A673 (cell line): ENCODE results near the gene PRSS27. TPM values are rescaled to one million over a fixed set of nuclear protein-coding genes. Genes with fewer than 3 reads are reported as not detected.

Experiments used
- BruUV-seq: library from RNA; stranded (reverse); fragments of 400-500 nt; replicated peaks from 2 replicates; lab custom pipeline; 2021; lab: Mats Ljungman, UMichigan
- CTCF ChIA-PET: fragments of 300-600 bp; sonication (Branson Sonifier 250); formaldehyde crosslinking; loops from one replicate; lab custom pipeline; 2022; ENCODE audit warnings: antibody characterized with exemption; lab: Charles Lee
- POLR2A ChIA-PET: fragments of 300-600 bp; sonication (Branson Sonifier 250); formaldehyde crosslinking; loops from one replicate; lab custom pipeline; 2022; ENCODE audit warnings: antibody characterized with exemption; ENCODE audit not compliant: low non-redundant PET; lab: Charles Lee
- DNase-seq: peaks from one replicate; pipeline ENCODE4 v3.0.0-alpha.2; 2015; ENCODE audit warnings: low spot score
- H3K27ac ChIP-seq: fragments of 200-600 bp; sonication (generic); 2 replicates; pipeline ENCODE4 v1.5.1; 2016; ENCODE audit warnings: mixed run types, low read depth, mild to moderate bottlenecking, mixed read lengths, antibody characterized with exemption, low read length; ENCODE audit not compliant: poor library complexity, severe bottlenecking
- H3K27me3 ChIP-seq: fragments of 200-600 bp; sonication (generic); replicated peaks from 2 replicates; pipeline ENCODE4 v1.6.1; 2017; ENCODE audit warnings: mixed run types, low read depth, mild to moderate bottlenecking, mixed read lengths, antibody characterized with exemption, low read length; ENCODE audit not compliant: insufficient read depth, poor library complexity
- H3K36me3 ChIP-seq: fragments of 200-600 bp; sonication (generic); 2 replicates; pipeline ENCODE4 v1.6.1; 2016; ENCODE audit warnings: mixed run types, mild to moderate bottlenecking, mixed read lengths, antibody characterized with exemption, low read length; ENCODE audit not compliant: insufficient read depth, poor library complexity, severe bottlenecking
- H3K4me1 ChIP-seq: fragments of 200-600 bp; sonication (generic); 2 replicates; pipeline ENCODE4 v1.6.1; 2017; ENCODE audit warnings: mixed run types, mild to moderate bottlenecking, mixed read lengths, antibody characterized with exemption, low read length; ENCODE audit not compliant: insufficient read depth, poor library complexity, severe bottlenecking
- H3K4me3 ChIP-seq: fragments of 200-600 bp; sonication (generic); 2 replicates; pipeline ENCODE4 v1.5.1; 2016; ENCODE audit warnings: low read depth, mixed run types, mild to moderate bottlenecking, mixed read lengths, low read length; ENCODE audit not compliant: poor library complexity, severe bottlenecking
- H3K9me3 ChIP-seq: fragments of 200-600 bp; sonication (generic); 2 replicates; pipeline ENCODE4 v1.6.1; 2016; ENCODE audit warnings: mixed run types, low read depth, mild to moderate bottlenecking, mixed read lengths, antibody characterized with exemption, low read length; ENCODE audit not compliant: poor library complexity, severe bottlenecking
- CTCF ChIP-seq: fragments of 300-800, 200-600 bp; sonication (generic); conservative IDR thresholded peaks from 2 replicates; pipeline ENCODE4 v1.5.1; 2017; ENCODE audit warnings: low read depth, mild to moderate bottlenecking, antibody characterized with exemption, low read length, moderate library complexity, mixed read lengths
- EZH2 ChIP-seq: fragments of 200-600 bp; sonication (generic); IDR thresholded peaks from 2 replicates; pipeline ENCODE4 v1.6.1; 2017; ENCODE audit warnings: borderline replicate concordance, low read depth, mild to moderate bottlenecking, mixed read lengths, antibody characterized with exemption, low read length; ENCODE audit not compliant: poor library complexity, severe bottlenecking
- intact Hi-C: fragments of 100-400 bp; cut with micrococcal nuclease; formaldehyde crosslinking; loops from one replicate; pipeline ENCODE4 v1.10.0; 2022; ENCODE audit not compliant: unreplicated experiment
- total RNA-seq: library from RNA; stranded (reverse); gene quantifications from 2 replicates; pipeline ENCODE4 v1.2.3, GENCODE V29; 2021

Gene PRSS27
- total RNA-seq, 1 experiment from 2014 or later: 1.3 TPM

- H3K4me1 ChIP-seq: no peaks in the 10 kb centered on the region
- ChIA-PET POLR2A (no interaction called here), CTCF (no interaction called here)
- BruUV-seq: no TSS peak
- H3K27ac ChIP-seq: no peak overlapping the region
- H3K4me3 ChIP-seq: no peak overlapping the region
- peaks cover 14% of the 10 kb centered on the region for H3K36me3 ChIP-seq
- no peaks in the 10 kb centered on the region for H3K9me3 ChIP-seq
- no peak for DNase-seq
- TF ChIP-seq EZH2 (no peak), CTCF (no peak)
- H3K27me3 ChIP-seq: no peaks in the 10 kb centered on the region
- intact Hi-C loops: no loop called here
These were observed 9.9 kb downstream of the PRSS27 start for GRCh38 chr16:2710021-2710710.

DNA sequence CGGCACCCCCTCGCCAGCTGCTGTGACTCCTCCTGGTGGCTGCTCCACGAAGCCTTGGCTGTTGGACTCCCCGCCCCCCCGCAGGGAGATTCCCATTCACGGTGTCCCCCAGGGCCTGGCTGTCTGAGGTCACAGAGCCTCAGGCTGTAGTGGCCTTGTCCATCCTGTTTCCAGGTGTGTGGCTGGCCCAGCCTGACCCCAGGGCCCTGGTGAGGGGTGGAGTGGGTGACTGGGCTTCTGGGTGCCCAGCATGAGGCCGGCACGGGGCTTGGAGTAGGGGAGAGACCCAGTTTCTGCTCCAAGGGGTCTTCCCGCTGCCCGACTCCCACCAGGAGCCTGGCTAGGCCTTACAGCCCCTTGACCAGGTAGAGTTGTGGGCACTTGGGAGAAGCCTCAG is 10.4 kb downstream of the PRSS27 start:
- Histone ChIP-seq H3K36me3 (peaks cover 14% of the 10 kb centered on the region), H3K27me3 (no peaks in the 10 kb centered on the region), H3K4me1 (no peaks in the 10 kb centered on the region), H3K9me3 (no peaks in the 10 kb centered on the region), H3K4me3 (no peak overlapping the region), H3K27ac (no peak overlapping the region)
- TF ChIP-seq EZH2 (no peak), CTCF (no peak)
- no peak for DNase-seq
- ChIA-PET POLR2A (interaction anchor here (0.7 kb wide), 1 partner anchor 610 kb away, joined by 4 read pairs; no protein-coding TSS in a partner anchor), CTCF (no interaction called here)
- intact Hi-C loops: no loop called here
- no TSS peak for BruUV-seq

DNA sequence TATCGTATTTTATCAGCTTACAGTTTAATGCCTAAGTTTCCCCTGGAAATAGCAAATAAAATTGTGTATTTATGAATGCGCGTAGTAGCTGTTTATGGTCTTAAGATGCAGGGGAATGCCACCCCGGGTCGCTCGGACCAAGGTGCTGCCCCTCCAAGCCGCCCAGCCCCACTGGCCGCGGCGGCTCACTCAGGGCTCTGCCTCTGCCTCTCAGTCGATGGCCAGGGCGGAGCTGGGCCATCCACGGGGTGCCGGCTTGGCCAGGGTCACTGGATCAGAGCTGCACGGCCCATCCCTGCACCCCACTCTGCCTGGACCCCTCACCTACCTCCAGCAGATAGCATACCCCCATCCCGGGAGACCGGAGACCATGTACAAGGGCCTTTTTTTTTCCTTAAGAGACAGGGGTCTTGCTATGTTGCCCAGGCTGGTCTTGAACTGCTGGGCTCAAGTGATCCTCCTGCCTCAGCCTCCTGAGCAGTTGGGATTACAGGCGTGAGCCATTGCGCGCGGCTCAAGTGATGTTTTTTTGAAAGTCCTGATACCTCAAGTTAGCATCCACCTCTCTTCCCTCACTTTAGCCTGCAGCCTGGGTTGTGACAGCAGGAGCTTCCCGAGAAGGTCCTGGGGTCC is 11.0 kb downstream of the PRSS27 start:
- no peak for DNase-seq
- Histone ChIP-seq H3K4me1 (no peaks in the 10 kb centered on the region), H3K9me3 (no peaks in the 10 kb centered on the region), H3K4me3 (no peak overlapping the region), H3K27ac (no peak overlapping the region), H3K36me3 (peaks cover 14% of the 10 kb centered on the region), H3K27me3 (no peaks in the 10 kb centered on the region)
- TF ChIP-seq EZH2: no peak
- no peak for TF ChIP-seq CTCF
- POLR2A ChIA-PET: interaction anchor here (0.7 kb wide), 1 partner anchor 610 kb away, joined by 4 read pairs; no protein-coding TSS in a partner anchor
- intact Hi-C loops: no loop called here
- CTCF ChIA-PET: no interaction called here
- no TSS peak for BruUV-seq
